Calu3 (cell line): ENCODE measurements around the gene FNBP1. TPM values are rescaled to one million over a fixed set of nuclear protein-coding genes. Genes with fewer than 3 reads are reported as not detected.

Experiments used
- BruUV-seq: library from RNA; stranded (reverse); fragments of 400-500 nt; replicated peaks from 2 replicates; lab custom pipeline; 2021; lab: Mats Ljungman, UMichigan
- CTCF ChIA-PET: fragments of 300-600 bp; sonication (Branson Sonifier 250); formaldehyde crosslinking; loops from one replicate; lab custom pipeline; 2022; ENCODE audit warnings: antibody characterized with exemption; lab: Charles Lee
- DNase-seq: peaks from one replicate; pipeline ENCODE4 v3.0.0; 2022
- H3K27ac Mint-ChIP-seq: one replicate; pipeline ENCODE4 v1.8.0; 2022; ENCODE audit warnings: mixed read lengths; ENCODE audit not compliant: unreplicated experiment
- H3K27me3 Mint-ChIP-seq: one replicate; pipeline ENCODE4 v1.8.0; 2022; ENCODE audit warnings: mixed read lengths; ENCODE audit not compliant: unreplicated experiment
- H3K36me3 Mint-ChIP-seq: one replicate; pipeline ENCODE4 v1.8.0; 2022; ENCODE audit warnings: mild to moderate bottlenecking, moderate library complexity, mixed read lengths; ENCODE audit not compliant: insufficient read depth, unreplicated experiment
- H3K4me1 Mint-ChIP-seq: one replicate; pipeline ENCODE4 v1.8.0; 2022; ENCODE audit warnings: mild to moderate bottlenecking, low read depth, mixed read lengths; ENCODE audit not compliant: unreplicated experiment
- H3K4me3 Mint-ChIP-seq: one replicate; pipeline ENCODE4 v1.8.0; 2022; ENCODE audit warnings: mild to moderate bottlenecking, low read depth, moderate library complexity, mixed read lengths; ENCODE audit not compliant: unreplicated experiment
- H3K9me3 Mint-ChIP-seq: one replicate; pipeline ENCODE4 v1.8.0; 2022; ENCODE audit warnings: low read depth, mixed read lengths; ENCODE audit not compliant: unreplicated experiment
- CTCF ChIP-seq: fragments of 200-600 bp; IDR thresholded peaks from one replicate; pipeline ENCODE4 v1.8.0; 2022; ENCODE audit warnings: antibody characterized with exemption; ENCODE audit not compliant: unreplicated experiment
- intact Hi-C: fragments of 100-400 bp; cut with micrococcal nuclease; formaldehyde crosslinking; loops from one replicate; pipeline ENCODE4 v1.10.0; 2022; ENCODE audit not compliant: unreplicated experiment
- total RNA-seq: library from RNA; stranded (reverse); gene quantifications from 2 replicates; pipeline ENCODE4 v1.2.3, GENCODE V29; 2022

The FNBP1 gene
- total RNA-seq, 1 experiment from 2014 or later = 9.9 TPM

- Mint-ChIP-seq H3K27me3 (no peaks in the 10 kb centered on the region), H3K9me3 (no peaks in the 10 kb centered on the region), H3K4me1 (no peaks in the 10 kb centered on the region), H3K27ac (no peak overlapping the region), H3K36me3 (no peaks in the 10 kb centered on the region), H3K4me3 (no peak overlapping the region)
- intact Hi-C loops = no loop called here
- no peak for DNase-seq
- no peak for TF ChIP-seq CTCF
- no TSS peak for BruUV-seq
- CTCF ChIA-PET = no interaction called here
Measured at GRCh38 chr9:129900263-129901027, 142.5 kb downstream of the FNBP1 start.

GRCh38 chr9:129899620-129900019 is 143.4 kb downstream of the FNBP1 start:
- Mint-ChIP-seq H3K36me3 (no peaks in the 10 kb centered on the region), H3K4me3 (no peak overlapping the region), H3K9me3 (no peaks in the 10 kb centered on the region), H3K27ac (no peak overlapping the region), H3K4me1 (no peaks in the 10 kb centered on the region), H3K27me3 (no peaks in the 10 kb centered on the region)
- no TSS peak for BruUV-seq
- CTCF ChIA-PET = no interaction called here
- intact Hi-C loops = no loop called here
- TF ChIP-seq CTCF = no peak
- DNase-seq = no peak

- BruUV-seq = no TSS peak
- Mint-ChIP-seq H3K27ac (no peak overlapping the region), H3K4me1 (no peaks in the 10 kb centered on the region), H3K36me3 (no peaks in the 10 kb centered on the region), H3K27me3 (no peaks in the 10 kb centered on the region), H3K4me3 (no peak overlapping the region), H3K9me3 (no peaks in the 10 kb centered on the region)
- TF ChIP-seq CTCF = no peak
- intact Hi-C loops = no loop called here
- CTCF ChIA-PET = interaction anchor here (0.7 kb wide), 1 partner anchor 17 kb away, joined by 4 read pairs; no protein-coding TSS in a partner anchor
- no peak for DNase-seq
Measured at GRCh38 chr9:129898185-129898584, 144.8 kb downstream of the FNBP1 start.

- no peak for TF ChIP-seq CTCF
- intact Hi-C loops = no loop called here
- H3K27me3 Mint-ChIP-seq = no peaks in the 10 kb centered on the region
- H3K27ac Mint-ChIP-seq = no peak overlapping the region
- no peak for DNase-seq
- BruUV-seq = no TSS peak
- no peaks in the 10 kb centered on the region for H3K9me3 Mint-ChIP-seq
- CTCF ChIA-PET = interaction anchor here (0.6 kb wide), 1 partner anchor 14 kb away, joined by 11 read pairs; no protein-coding TSS in a partner anchor
- no peaks in the 10 kb centered on the region for H3K36me3 Mint-ChIP-seq
- H3K4me1 Mint-ChIP-seq = no peaks in the 10 kb centered on the region
- H3K4me3 Mint-ChIP-seq = no peak overlapping the region
Measured at GRCh38 chr9:129897263-129897662, 145.7 kb downstream of the FNBP1 start.
